PC-3 (cell line): ENCODE data around the gene PRDM15.

Experiments
- CTCF ChIP-seq: fragments of 300-600 bp; sonication (generic); conservative IDR thresholded peaks from 2 replicates; pipeline ENCODE4 v1.5.1; 2017; ENCODE audit warnings: antibody characterized with exemption, low read depth, mild to moderate bottlenecking, low read length
- EZH2 ChIP-seq: fragments of 300-600 bp; sonication (generic); IDR thresholded peaks from one replicate; pipeline ENCODE4 v1.6.1; 2017; ENCODE audit warnings: antibody characterized with exemption, mild to moderate bottlenecking, low read length; ENCODE audit not compliant: unreplicated experiment
- EZH2phosphoT487 ChIP-seq: fragments of 300-600 bp; sonication (generic); IDR thresholded peaks from 2 replicates; pipeline ENCODE4 v1.6.1; 2018; ENCODE audit warnings: mild to moderate bottlenecking, antibody characterized with exemption, low read length, borderline replicate concordance

GRCh38 chr21:41859297-41859980 is 19.7 kb downstream of the PRDM15 start:
- no peak for TF ChIP-seq CTCF
- TF ChIP-seq EZH2: no peak
- no peak for TF ChIP-seq EZH2phosphoT487
